HG02970 (cell line): Measurements from ENCODE around the gene F10.
"Not testable (repeated sequence)": the region's sequence is repeated elsewhere in the genome, so short reads cannot be mapped to it uniquely, and the experiment has no call there.

Source experiments
- ATAC-seq: cut with Tn5 transposase; IDR thresholded peaks from one replicate; pipeline ENCODE4 v1.9.1; 2021; ENCODE audit warnings: mild to moderate bottlenecking, moderate library complexity, moderate number of reproducible peaks; ENCODE audit not compliant: unreplicated experiment, low FRiP score

F10 gene

DNA sequence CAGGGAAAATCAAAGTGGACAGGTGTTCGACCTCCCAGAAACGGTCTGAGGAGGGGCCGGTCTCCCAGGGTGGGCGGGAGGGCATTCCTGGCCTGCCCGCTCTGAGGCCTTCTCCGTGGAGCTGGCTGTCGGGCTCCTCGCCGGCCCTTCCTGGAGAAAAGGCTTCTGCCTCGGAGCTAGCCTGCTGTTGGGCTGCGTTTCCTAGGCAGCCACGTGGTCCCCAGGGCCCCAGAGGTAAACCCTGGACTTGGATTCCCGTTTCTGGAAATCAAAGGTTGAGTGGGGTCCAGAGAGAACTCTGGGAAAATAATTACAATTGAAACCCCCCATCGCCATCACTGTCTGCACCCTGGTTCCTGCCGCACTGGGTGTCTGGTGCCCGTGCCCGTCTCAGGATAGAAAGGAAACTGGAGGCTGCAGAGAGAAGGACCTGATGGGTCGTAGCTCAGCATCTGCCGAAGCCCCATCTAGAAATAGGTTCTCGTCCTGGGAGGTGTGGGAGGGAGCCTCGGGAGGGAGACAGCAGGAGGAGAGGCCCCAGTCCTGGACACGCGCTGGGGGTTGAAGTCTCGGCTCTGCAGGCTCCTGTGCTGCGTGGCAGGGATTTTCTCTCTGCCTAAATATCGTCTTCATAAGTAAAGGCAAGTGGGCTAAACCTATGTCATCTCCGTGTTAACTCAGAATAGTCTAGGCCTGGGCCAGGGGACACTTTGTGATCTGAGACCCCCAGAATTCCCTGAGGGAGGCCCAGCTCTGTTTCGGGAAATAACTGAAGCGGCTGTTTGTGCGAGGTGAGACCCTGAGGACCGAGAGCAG lies 28.2 kb downstream of the F10 start:
- ATAC-seq: no peak

- ATAC-seq: no peak
These were observed 29.4 kb downstream of the F10 start for GRCh38 chr13:113151745-113152690.

- ATAC-seq: no peak
These were observed 30.0 kb downstream of the F10 start for GRCh38 chr13:113152691-113152983.

GRCh38 chr13:113152984-113153809 lies 30.6 kb downstream of the F10 start:
- ATAC-seq: no peak

GRCh38 chr13:113153810-113154748 lies 31.5 kb downstream of the F10 start:
- no peak for ATAC-seq

GRCh38 chr13:113155201-113155600 lies 32.6 kb downstream of the F10 start:
- ATAC-seq: no peak

GRCh38 chr13:113155982-113156655 lies 33.5 kb downstream of the F10 start:
- ATAC-seq: no peak

GRCh38 chr13:113157206-113157928 lies 34.8 kb downstream of the F10 start:
- no peak for ATAC-seq

DNA sequence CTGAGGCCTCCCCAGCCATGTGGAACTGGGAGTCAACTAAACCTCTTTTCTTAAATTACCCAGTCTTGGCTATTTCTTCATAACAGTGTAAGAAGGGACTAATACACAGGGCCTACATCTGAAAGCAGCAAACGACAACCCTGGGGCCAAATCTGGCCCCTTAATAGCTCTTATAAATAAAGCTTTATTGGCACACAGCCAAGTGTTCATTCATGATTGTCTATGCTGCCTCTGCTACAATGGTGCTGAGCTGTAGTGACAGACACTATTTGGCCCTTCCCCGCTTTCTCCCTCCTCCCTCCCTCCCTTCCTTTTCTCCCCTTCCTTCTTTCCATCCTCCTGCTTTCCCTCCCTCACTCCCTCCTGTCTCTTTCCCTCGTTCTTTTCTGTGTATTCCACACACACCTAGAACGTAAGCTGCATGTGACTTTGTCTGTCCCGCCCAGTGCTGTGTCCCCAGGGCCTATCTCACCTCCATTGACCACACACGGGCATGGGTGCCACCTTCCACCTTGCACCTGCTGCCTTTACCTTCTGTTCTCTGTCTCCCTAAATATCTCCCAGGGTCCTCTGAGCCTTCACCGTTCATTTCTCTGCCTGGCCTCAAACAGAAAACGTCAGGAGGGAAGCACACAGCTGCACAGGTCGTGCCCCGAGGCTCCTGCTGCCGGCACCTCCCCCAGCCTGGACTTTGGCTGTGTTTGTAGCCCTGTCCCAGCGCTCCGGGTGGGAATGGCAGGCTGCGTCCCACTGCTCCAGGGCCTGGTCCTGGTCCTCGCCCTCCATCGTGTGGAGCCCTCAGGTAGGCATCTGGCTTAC lies 35.5 kb downstream of the F10 start, which contains the start of gene PROZ:
PROZ (plus strand) TSS at position 720 of the 819 bp plus-strand sequence; CDS start at position 733, 13 bp downstream.
- ATAC-seq: no peak

DNA sequence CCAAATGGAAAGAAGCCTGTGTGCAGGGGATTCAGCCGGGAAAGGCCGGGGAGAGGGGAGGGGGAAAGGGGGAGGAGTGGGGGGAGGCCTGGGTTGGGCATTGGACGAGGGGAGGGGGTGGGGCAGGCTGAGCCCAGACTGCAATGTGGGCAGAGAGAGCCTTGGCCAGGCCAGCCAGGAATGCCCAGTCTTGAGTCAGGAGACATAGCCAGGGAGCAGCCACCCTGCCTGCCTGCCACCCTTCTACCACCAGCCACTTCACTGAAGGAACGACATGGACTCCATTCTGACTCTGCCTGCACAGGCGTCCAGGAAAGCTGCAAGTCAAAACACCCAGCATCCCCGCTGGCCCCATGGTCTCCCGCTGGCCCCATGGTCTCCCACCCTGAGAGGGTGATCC lies 36.3 kb downstream of the F10 start:
- no peak for ATAC-seq

- ATAC-seq: no peak
These were observed 37.1 kb downstream of the F10 start for GRCh38 chr13:113159701-113160100.

- ATAC-seq: no peak
These were observed 38.4 kb downstream of the F10 start for GRCh38 chr13:113160983-113161382.

DNA sequence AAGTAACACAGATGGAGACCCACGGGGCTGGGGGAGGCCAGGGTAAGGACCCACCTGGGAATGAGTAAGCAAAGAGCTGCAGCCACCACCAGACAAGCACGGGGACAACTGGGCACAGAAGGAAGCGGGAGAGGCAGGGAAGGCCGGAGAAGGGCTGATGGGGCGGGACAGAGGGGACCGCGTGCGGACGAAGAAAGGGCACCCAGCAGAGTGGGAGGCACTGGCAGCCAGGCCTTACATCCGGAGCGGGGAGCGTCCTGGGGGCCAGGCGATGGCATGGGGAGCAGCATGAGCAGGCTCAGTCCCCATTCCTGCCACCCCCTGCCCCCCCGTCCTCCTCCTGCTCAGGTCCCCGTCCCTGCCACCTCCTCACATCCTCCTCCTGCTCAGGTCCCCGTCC lies 38.8 kb downstream of the F10 start:
- ATAC-seq: no peak

GRCh38 chr13:113161975-113162374 lies 39.4 kb downstream of the F10 start:
- not testable (repeated sequence) for ATAC-seq

DNA sequence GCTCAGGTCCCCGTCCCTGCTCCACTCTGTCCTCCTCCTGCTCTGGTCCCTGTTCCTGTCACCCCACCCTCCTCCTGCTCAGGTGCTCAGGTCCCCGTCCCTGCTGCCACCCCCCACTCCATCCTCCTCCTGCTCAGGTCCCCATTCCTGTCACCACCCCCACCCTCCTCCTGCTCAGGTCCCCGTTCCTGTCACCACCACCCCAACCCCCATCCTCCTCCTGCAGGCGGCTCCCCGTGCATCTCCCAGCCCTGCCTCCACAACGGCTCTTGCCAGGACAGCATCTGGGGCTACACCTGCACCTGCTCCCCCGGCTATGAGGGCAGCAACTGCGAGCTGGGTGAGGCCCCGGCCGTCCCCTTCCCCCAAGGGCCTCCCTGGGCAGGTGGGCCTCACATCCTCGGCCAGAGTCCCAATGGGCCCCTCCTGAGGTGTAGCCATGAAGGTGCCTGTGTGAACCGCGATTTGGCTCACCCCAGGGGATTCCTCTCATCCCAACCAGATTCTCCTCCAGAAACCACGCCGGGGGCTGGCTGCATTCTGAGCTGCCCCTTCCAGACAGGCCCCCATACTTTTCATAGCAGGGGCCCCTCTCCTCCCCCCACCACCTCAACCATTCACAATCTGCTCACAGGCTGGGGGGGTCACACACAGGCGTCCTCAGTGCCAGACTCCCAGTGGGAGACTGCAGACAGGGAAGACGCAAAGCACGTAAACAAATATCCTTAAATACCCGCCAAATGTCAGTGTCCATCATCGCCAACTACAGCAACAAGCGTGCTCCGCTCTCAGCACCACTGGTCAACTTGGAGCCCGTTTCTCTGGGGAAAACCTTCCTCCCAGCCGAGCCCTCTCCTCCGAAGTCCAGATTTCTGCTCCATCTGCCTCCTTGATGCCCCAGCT lies 40.4 kb downstream of the F10 start:
- ATAC-seq: no peak

DNA sequence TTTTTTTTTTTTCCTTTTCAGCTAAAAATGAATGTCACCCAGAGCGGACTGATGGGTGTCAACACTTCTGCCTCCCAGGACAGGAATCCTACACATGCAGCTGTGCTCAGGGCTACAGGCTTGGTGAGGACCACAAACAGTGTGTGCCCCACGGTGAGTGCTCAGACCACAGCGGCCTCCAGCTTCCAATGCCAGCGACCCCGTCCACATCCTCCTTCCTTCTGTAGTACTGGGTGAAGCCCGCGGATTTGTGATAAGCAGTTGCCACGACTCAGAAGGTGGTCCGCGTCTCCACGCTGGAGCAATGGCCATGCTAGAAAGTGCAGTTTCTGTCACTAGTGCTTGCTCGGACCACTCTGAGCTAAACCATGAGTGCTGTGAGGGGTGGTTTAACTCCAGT lies 41.9 kb downstream of the F10 start:
- no peak for ATAC-seq

DNA sequence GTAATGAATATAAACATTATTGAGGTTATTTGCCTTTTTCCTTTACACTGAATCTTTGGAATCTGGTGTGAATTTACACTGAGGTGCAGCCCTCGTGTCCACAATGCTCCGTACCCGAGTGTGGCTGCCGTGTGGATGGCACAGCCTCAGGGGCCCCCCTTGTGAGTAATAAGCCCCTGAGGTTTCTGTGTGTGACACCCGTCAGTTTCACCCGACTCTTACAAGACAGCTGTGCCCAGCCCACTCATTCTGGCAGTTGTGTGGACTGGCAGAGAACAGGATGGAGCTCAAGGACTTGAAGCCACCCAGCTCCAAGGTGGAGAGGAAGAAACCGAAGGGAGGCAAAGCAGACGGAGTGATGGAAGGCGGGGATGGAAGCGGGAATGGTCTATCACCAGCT lies 43.7 kb downstream of the F10 start:
- no peak for ATAC-seq
